DOHH2 (cell line): ENCODE measurements around the gene TCF12.

Experiments
- CTCF ChIP-seq: fragments of 200-600 bp; sonication (generic); IDR thresholded peaks from one replicate; pipeline ENCODE4 v1.5.1; 2014; ENCODE audit warnings: antibody characterized with exemption, mild to moderate bottlenecking, low read depth, low read length; ENCODE audit not compliant: poor library complexity, severe bottlenecking
- EZH2phosphoT487 ChIP-seq: fragments of 200-600 bp; sonication (generic); IDR thresholded peaks from 2 replicates; pipeline ENCODE4 v1.6.1; 2017; ENCODE audit warnings: borderline replicate concordance, mild to moderate bottlenecking, antibody characterized with exemption, low read length, moderate library complexity, mixed read lengths

- TF ChIP-seq CTCF = no peak
- TF ChIP-seq EZH2phosphoT487 = no peak
These were observed 302.7 kb downstream of the TCF12 start for GRCh38 chr15:57221134-57221533.
